Measurements from ENCODE around the gene GFY. TPM values are rescaled to one million over a fixed set of nuclear protein-coding genes. Genes with fewer than 3 reads are reported as not detected.

Gene GFY
- total and polyA plus RNA-seq, 9 of the 15 experiments (the other 6 are each of a cell fraction or from before 2014, with no cell fraction given), result 0.06 to 0.40 (median 0.19) TPM; not detected in 3

- BruUV-seq (replicated peaks), result no TSS peak
- H3K4me3 ChIP-seq, result peak overlapping the region; percentile 50; the same call in 1 of the 2 replicates
- peak overlapping the region; percentile 75; the same call in 2 of the 3 replicates for H3K27ac ChIP-seq (ENCODE audit: extremely low read depth, low read depth, low read length)
- DNase-seq (ENCODE audit: extremely low read depth in 1 of 4, low spot score in 3 of 4), result peak in 1 of 4 experiments; percentile 55
- no peaks in the 10 kb centered on the region for H4K20me1 ChIP-seq (replicated peaks; ENCODE audit: control insufficient read depth, insufficient read depth, low read length)
- ChIA-PET POLR2A (interaction anchor here (0.6 to 1.6 kb wide), 4 partner anchors 10 to 275 kb away, joined by 3 to 14 read pairs (median 4); partner anchors contain the start of gene SLC17A7), CTCF (ENCODE audit: low intra/inter-chr PET ratio) (interaction anchor here (1.0 kb wide), 1 partner anchor 67 kb away, joined by 3 read pairs; no protein-coding TSS in a partner anchor)
- no peaks in the 10 kb centered on the region for H3K9me3 ChIP-seq (replicated peaks; ENCODE audit: control insufficient read depth, insufficient read depth, low read depth, low read length)
- intact Hi-C loops (cut with micrococcal nuclease), result loop anchor here (2.0 kb wide), 1 partner anchor 37 kb away; no protein-coding TSS in a partner anchor
- FAIRE-seq, result no peak
- peak; percentile 10 for ATAC-seq
- no peaks in the 10 kb centered on the region for H3K27me3 ChIP-seq (ENCODE audit: control insufficient read depth in 2 of 2, insufficient read depth in 2 of 2, low read length in 2 of 2)
- in situ Hi-C loops (cut with MboI), result no loop called here
- peak overlapping the region; percentile 93 for H3K4me2 ChIP-seq (ENCODE audit: insufficient read depth, low read length)
- no peak overlapping the region; the same call in 1 of the 2 replicates for H2AFZ ChIP-seq (ENCODE audit: low read depth, low read length)
- H3K79me2 ChIP-seq (ENCODE audit: control insufficient read depth, insufficient read depth, low read length), result peaks cover 9% of the 10 kb centered on the region
- WGBS (ENCODE audit: insufficient coverage, low coverage, missing lambda C conversion rate), result 11% methylated on average over 5 of the region's 9 CpGs
- H3K9me1 ChIP-seq (ENCODE audit: control insufficient read depth, insufficient read depth, low read length), result no peaks in the 10 kb centered on the region
- peak overlapping the region; percentile 72 to 94; a peak in 2 of 4 replicates for H3K9ac ChIP-seq (ENCODE audit: insufficient read depth in 1 of 2, low read depth in 2 of 2, low read length in 2 of 2)
- H3K4me1 ChIP-seq (replicated peaks in 1 of 2; ENCODE audit: control insufficient read depth in 2 of 2, insufficient read depth in 2 of 2, low read length in 2 of 2), result peaks cover 34 to 83% of the 10 kb centered on the region in 2 experiments
- H3K36me3 ChIP-seq (ENCODE audit: control insufficient read depth, insufficient read depth, low read length), result no peaks in the 10 kb centered on the region; the same call in 2 of the 3 replicates
- TF ChIP-seq E2F1 (CRISPR knock-in tag; IDR thresholded peaks at IDR 0.05) (0 out of 2 replicates have a peak, but pooled peaks have one; percentile 20), MNT (conservative IDR thresholded peaks at IDR 0.05) (0 out of 4 replicates have a peak, but pooled peaks of 1 of the 2 experiments have one; percentile 39), SMARCA4 (IDR thresholded peaks at IDR 0.05) (no peak), PHF21A (IDR thresholded peaks at IDR 0.05; ENCODE audit: borderline replicate concordance, low read depth) (peak; percentile 98), GABPA (tag; conservative IDR thresholded peaks at IDR 0.05; ENCODE audit: low read depth) (no peak), NFXL1 (CRISPR knock-in tag; IDR thresholded peaks at IDR 0.05) (no peak), SMARCA5 (IDR thresholded peaks at IDR 0.05) (peak; percentile 98), ESRRA (IDR thresholded peaks at IDR 0.05; ENCODE audit: borderline replicate concordance, low read depth) (peak; percentile 15; the same call in 1 of the 2 replicates), ETS1 (conservative IDR thresholded peaks at IDR 0.05; ENCODE audit: control insufficient read depth, low read depth, low read length) (no peak), RB1 (IDR thresholded peaks at IDR 0.05; ENCODE audit: low read depth) (no peak), ZBTB9 (CRISPR knock-in tag; IDR thresholded peaks at IDR 0.05) (no peak), MYC (IDR thresholded peaks at IDR 0.05; ENCODE audit: low read depth, low read length) (peak; percentile 64), MYC (CRISPR knock-in tag; IDR thresholded peaks at IDR 0.05; ENCODE audit: borderline replicate concordance, low read depth) (no peak), CBX3 (IDR thresholded peaks at IDR 0.05; ENCODE audit: borderline replicate concordance in 1 of 2, low read length in 2 of 2) (no peak), ZBTB43 (CRISPR knock-in tag; IDR thresholded peaks at IDR 0.05) (0 out of 2 replicates have a peak, but pooled peaks have one; percentile 59)
These were observed 5.0 kb downstream of the GFY start for GRCh38 chr19:49430172-49430677.
